Keratinocyte (primary cell): ENCODE measurements around the gene TNS1. TPM values are rescaled to one million over a fixed set of nuclear protein-coding genes. Genes with fewer than 3 reads are reported as not detected.

Source experiments
- DNase-seq: peaks from one replicate; pipeline ENCODE4 v3.0.0-alpha.2; 2011; ENCODE audit warnings: low read depth, missing footprints, low spot score
- FAIRE-seq: peaks from 2 replicates; lab custom pipeline; 2011; peaks lifted over from hg19 to GRCh38; lab: Jason Lieb, UNC
- H2AFZ ChIP-seq: 2 replicates; pipeline ENCODE4 v1.6.0; 2012; ENCODE audit warnings: low read length, control low read depth, inconsistent platforms; ENCODE audit not compliant: control insufficient read depth
- H3K27ac ChIP-seq: 2 replicates; pipeline ENCODE4 v1.5.1; 2011; ENCODE audit warnings: low read length; ENCODE audit not compliant: control insufficient read depth, insufficient read depth
- H3K27me3 ChIP-seq: 3 replicates; pipeline ENCODE4 v1.6.0; 2011; ENCODE audit warnings: low read length; ENCODE audit not compliant: control insufficient read depth, insufficient read depth; ENCODE audit errors: extremely low read depth
- H3K36me3 ChIP-seq, 2 experiments: 2 replicates in 1 of 2; 3 replicates in 1 of 2; pipeline ENCODE4 v1.5.1; 2011; ENCODE audit warnings: low read length in 2 of 2, mild to moderate bottlenecking in 1 of 2; ENCODE audit not compliant: control insufficient read depth in 2 of 2, insufficient read depth in 2 of 2; ENCODE audit errors: extremely low read depth in 1 of 2
- H3K4me1 ChIP-seq: 3 replicates; pipeline ENCODE4 v1.5.1; 2011; ENCODE audit warnings: low read length; ENCODE audit not compliant: control insufficient read depth, insufficient read depth; ENCODE audit errors: extremely low read depth
- H3K4me2 ChIP-seq: 3 replicates; pipeline ENCODE4 v1.6.0; 2011; ENCODE audit warnings: low read depth, low read length; ENCODE audit not compliant: control insufficient read depth, insufficient read depth; ENCODE audit errors: extremely low read depth
- H3K4me3 ChIP-seq, 3 experiments: fragments of 200-600 bp in 1 of 3; sonication (generic) in 1 of 3; 2 replicates in 2 of 3; 3 replicates in 1 of 3; pipeline ENCODE4 v1.5.1; 2011 to 2016; ENCODE audit warnings: low read length in 3 of 3, mild to moderate bottlenecking in 3 of 3, control low read depth in 2 of 3, inconsistent platforms in 1 of 3, low read depth in 1 of 3, mixed read lengths in 1 of 3, mixed run types in 1 of 3, moderate library complexity in 1 of 3; ENCODE audit not compliant: control insufficient read depth in 2 of 3, insufficient read depth in 2 of 3; ENCODE audit errors: extremely low read depth in 1 of 3
- H3K79me2 ChIP-seq: 2 replicates; pipeline ENCODE4 v1.6.0; 2012; ENCODE audit warnings: low read length; ENCODE audit not compliant: control insufficient read depth, insufficient read depth
- H3K9ac ChIP-seq: 3 replicates; pipeline ENCODE4 v1.6.0; 2011; ENCODE audit warnings: low read length; ENCODE audit not compliant: control insufficient read depth, insufficient read depth; ENCODE audit errors: extremely low read depth
- H3K9me1 ChIP-seq: 3 replicates; pipeline ENCODE4 v1.6.0; 2011; ENCODE audit warnings: low read length; ENCODE audit not compliant: control insufficient read depth, insufficient read depth; ENCODE audit errors: extremely low read depth
- H3K9me3 ChIP-seq: 2 replicates; pipeline ENCODE4 v1.5.1; 2012; ENCODE audit warnings: low read depth, low read length; ENCODE audit not compliant: control insufficient read depth
- H4K20me1 ChIP-seq: 3 replicates; pipeline ENCODE4 v1.6.0; 2011; ENCODE audit warnings: low read length; ENCODE audit not compliant: control insufficient read depth, insufficient read depth; ENCODE audit errors: extremely low read depth
- CTCF ChIP-seq, 3 experiments: IDR thresholded peaks in 1 of 3; conservative IDR thresholded peaks in 1 of 3; optimal IDR thresholded peaks in 1 of 3; 2 replicates in 2 of 3; 3 replicates in 1 of 3; pipeline versions ENCODE3 to v1.5.1; 2011; ENCODE audit warnings: low read length in 3 of 3, mild to moderate bottlenecking in 3 of 3, moderate library complexity in 2 of 3, control low read depth in 1 of 3, inconsistent platforms in 1 of 3; ENCODE audit not compliant: insufficient read depth in 2 of 3; ENCODE audit errors: extremely low read depth in 1 of 3
- EZH2 ChIP-seq: IDR thresholded peaks from one replicate; pipeline ENCODE4 v1.6.1; 2012; ENCODE audit warnings: inconsistent platforms, mild to moderate bottlenecking, low read length, moderate library complexity
- dilution Hi-C: fragments of 300-500 bp; cut with MboI; formaldehyde crosslinking; loops from one replicate; pipeline ENCODE4 v1.7.0; 2020; ENCODE audit warnings: low sequenced_read_pairs; ENCODE audit not compliant: extremely low pct_ligation_motif_present
- polyA plus RNA-seq, 5 experiments: library from polyadenylated mRNA; depleted of rRNA in 3 of 5; stranded (reverse) in 3 of 5; stranded (forward) in 1 of 5; unstranded in 1 of 5; fragments of >200 nt; gene quantifications; 1 replicate in 1 of 5; 2 replicates in 3 of 5; 3 replicates in 1 of 5; pipeline versions ENCODE4 v1.2.1 to v1.2.3, GENCODE V29; 2011 to 2012; ENCODE audit warnings: missing spikeins in 2 of 5, low read depth in 1 of 5, low replicate concordance in 1 of 5

TNS1 gene
- polyA plus RNA-seq, 1 donor (not counting 4 experiments of a cell fraction or from before 2014, with no cell fraction given), result 2.5 TPM

GRCh38 chr2:217875556-217876252 lies 127.1 kb downstream of the TNS1 start:
- Histone ChIP-seq H3K79me2 (no peaks in the 10 kb centered on the region), H3K4me2 (no peak overlapping the region), H3K27ac (no peak overlapping the region), H3K9me1 (no peaks in the 10 kb centered on the region), H2AFZ (no peak overlapping the region), H4K20me1 (no peaks in the 10 kb centered on the region), H3K9me3 (no peaks in the 10 kb centered on the region), H3K4me3 (no peak overlapping the region), H3K27me3 (peaks cover 9% of the 10 kb centered on the region), H3K9ac (no peak overlapping the region), H3K36me3 (no peaks in the 10 kb centered on the region), H3K4me1 (no peaks in the 10 kb centered on the region)
- dilution Hi-C loops, result no loop called here
- DNase-seq (no peak), FAIRE-seq (no peak)
- TF ChIP-seq CTCF (optimal IDR thresholded peaks at IDR 0.05 in 1 of 3, IDR thresholded peaks at IDR 0.05 in 1 of 3, conservative IDR thresholded peaks at IDR 0.05 in 1 of 3; ENCODE audit: extremely low read depth in 1 of 3, insufficient read depth in 2 of 3, low read length in 3 of 3), result no peak

- H3K36me3 ChIP-seq, result no peaks in the 10 kb centered on the region
- H3K4me1 ChIP-seq, result no peaks in the 10 kb centered on the region
- no peak overlapping the region for H3K4me2 ChIP-seq
- H2AFZ ChIP-seq, result no peak overlapping the region
- FAIRE-seq (no peak), DNase-seq (no peak)
- H3K9ac ChIP-seq, result no peak overlapping the region
- H3K27ac ChIP-seq, result no peak overlapping the region
- H3K4me3 ChIP-seq, result no peak overlapping the region
- TF ChIP-seq CTCF (optimal IDR thresholded peaks at IDR 0.05 in 1 of 3, IDR thresholded peaks at IDR 0.05 in 1 of 3, conservative IDR thresholded peaks at IDR 0.05 in 1 of 3; ENCODE audit: extremely low read depth in 1 of 3, insufficient read depth in 2 of 3, low read length in 3 of 3) (no peak), EZH2 (no peak)
- H4K20me1 ChIP-seq, result no peaks in the 10 kb centered on the region
- no peaks in the 10 kb centered on the region for H3K9me1 ChIP-seq
- H3K9me3 ChIP-seq, result no peaks in the 10 kb centered on the region
- H3K79me2 ChIP-seq, result no peaks in the 10 kb centered on the region
- H3K27me3 ChIP-seq, result peaks cover 9% of the 10 kb centered on the region
- dilution Hi-C loops, result no loop called here
These were observed 127.7 kb downstream of the TNS1 start for GRCh38 chr2:217875138-217875537.
